H1 (cell line): Measurements from ENCODE around the gene SLC17A5. TPM values are rescaled to one million over a fixed set of nuclear protein-coding genes. Genes with fewer than 3 reads are reported as not detected.

Experiments used
- CTCF ChIA-PET: fragments of 300-600 bp; sonication (Branson Sonifier 250); formaldehyde crosslinking; loops from one replicate; lab custom pipeline; 2021; ENCODE audit not compliant: partially characterized antibody; lab: Charles Lee
- POLR2A ChIA-PET: fragments of 300-600 bp; sonication (Branson Sonifier 250); formaldehyde crosslinking; loops from one replicate; lab custom pipeline; 2021; ENCODE audit warnings: inconsistent platforms; ENCODE audit not compliant: partially characterized antibody; lab: Charles Lee
- DNase-seq, 2 experiments: peaks; one replicate each; pipeline versions ENCODE4 v3.0.0 to v3.0.0-alpha.2; 2010 to 2022; ENCODE audit warnings: low spot score in 2 of 2, low read depth in 1 of 2, mixed read lengths in 1 of 2
- FAIRE-seq: peaks from 2 replicates; lab custom pipeline; 2011; peaks lifted over from hg19 to GRCh38; lab: Jason Lieb, UNC
- H2AFZ ChIP-seq: 2 replicates; pipeline ENCODE4 v1.8.1; 2012; ENCODE audit warnings: low read length, inconsistent platforms
- H2AK5ac ChIP-seq: 2 replicates; pipeline ENCODE4 v1.6.1; 2013; ENCODE audit warnings: low read depth, low read length
- H2BK120ac ChIP-seq: replicated peaks from 2 replicates; pipeline ENCODE3; 2013; ENCODE audit warnings: low read depth, low read length, inconsistent platforms
- H2BK12ac ChIP-seq: 2 replicates; pipeline ENCODE4 v1.6.1; 2013; ENCODE audit warnings: low read depth, low read length
- H2BK15ac ChIP-seq: 2 replicates; pipeline ENCODE4 v1.6.1; 2013; ENCODE audit warnings: low read length
- H2BK20ac ChIP-seq: 2 replicates; pipeline ENCODE4 v1.6.1; 2013; ENCODE audit warnings: low read length
- H2BK5ac ChIP-seq: 2 replicates; pipeline ENCODE4 v1.6.1; 2013; ENCODE audit warnings: low read depth, low read length
- H3K14ac ChIP-seq: 2 replicates; pipeline ENCODE4 v1.6.1; 2013; ENCODE audit warnings: inconsistent platforms; ENCODE audit not compliant: insufficient read length
- H3K18ac ChIP-seq: 2 replicates; pipeline ENCODE4 v1.6.1; 2013; ENCODE audit warnings: low read length; ENCODE audit errors: extremely low read depth
- H3K23ac ChIP-seq: 2 replicates; pipeline ENCODE4 v1.6.1; 2013; ENCODE audit warnings: inconsistent platforms; ENCODE audit not compliant: insufficient read length
- H3K23me2 ChIP-seq: 2 replicates; pipeline ENCODE4 v1.6.1; 2013; ENCODE audit warnings: low read depth, low read length
- H3K27ac ChIP-seq: 2 replicates; pipeline ENCODE4 v1.6.1; 2011; ENCODE audit warnings: low read depth, low read length, inconsistent platforms
- H3K27me3 ChIP-seq, 4 experiments: replicated peaks in 1 of 4; 1 replicate in 1 of 4; 2 replicates in 3 of 4; pipeline versions ENCODE4 v1.6.1 to v1.8.1; 2011 to 2013; ENCODE audit warnings: low read length in 3 of 4, mild to moderate bottlenecking in 3 of 4, inconsistent platforms in 2 of 4, mixed read lengths in 2 of 4, moderate library complexity in 1 of 4; ENCODE audit not compliant: control insufficient read depth in 3 of 4, insufficient read depth in 3 of 4; ENCODE audit errors: extremely low read depth in 1 of 4
- H3K36me3 ChIP-seq, 4 experiments: 2 replicates each; pipeline versions ENCODE4 v1.6.1 to v1.8.1; 2011 to 2013; ENCODE audit warnings: mild to moderate bottlenecking in 4 of 4, low read length in 3 of 4, moderate library complexity in 2 of 4, control low read depth in 1 of 4, inconsistent platforms in 1 of 4; ENCODE audit not compliant: insufficient read depth in 4 of 4, control insufficient read depth in 2 of 4
- H3K4ac ChIP-seq: replicated peaks from 2 replicates; pipeline ENCODE3; 2013; ENCODE audit warnings: low read length, low read depth, mixed read lengths, inconsistent platforms; ENCODE audit not compliant: insufficient read length
- H3K4me1 ChIP-seq, 4 experiments: replicated peaks in 1 of 4; 1 replicate in 1 of 4; 2 replicates in 3 of 4; pipeline versions ENCODE4 v1.6.1 to v1.8.1; 2011 to 2013; ENCODE audit warnings: low read length in 3 of 4, inconsistent platforms in 2 of 4, mixed read lengths in 1 of 4; ENCODE audit not compliant: insufficient read depth in 4 of 4, control insufficient read depth in 3 of 4
- H3K4me2 ChIP-seq, 2 experiments: 2 replicates each; pipeline versions ENCODE4 v1.6.1 to v1.8.1; 2011 to 2013; ENCODE audit warnings: low read depth in 2 of 2, low read length in 2 of 2, control low read depth in 1 of 2, inconsistent platforms in 1 of 2, mild to moderate bottlenecking in 1 of 2; ENCODE audit not compliant: insufficient read depth in 1 of 2
- H3K4me3 ChIP-seq, 4 experiments: fragments of 200-600, 300-600 bp in 1 of 4; sonication (generic), shearing (Covaris generic), sonication (Bioruptor Twin) in 1 of 4; 2 replicates each; pipeline versions ENCODE4 v1.5.1 to v1.8.1; 2011 to 2016; ENCODE audit warnings: low read length in 4 of 4, low read depth in 3 of 4, control low read depth in 2 of 4, inconsistent platforms in 2 of 4, mild to moderate bottlenecking in 2 of 4, mixed read lengths in 1 of 4, moderate library complexity in 1 of 4; ENCODE audit not compliant: insufficient read depth in 2 of 4; ENCODE audit errors: extremely low read depth in 1 of 4
- H3K56ac ChIP-seq: replicated peaks from 2 replicates; pipeline ENCODE3; 2013; ENCODE audit warnings: low read depth, mild to moderate bottlenecking, mixed read lengths, low read length, inconsistent platforms; ENCODE audit not compliant: insufficient read length
- H3K79me1 ChIP-seq: 2 replicates; pipeline ENCODE4 v1.6.1; 2013; ENCODE audit warnings: low read depth, low read length, control low read depth
- H3K79me2 ChIP-seq, 2 experiments: 2 replicates each; pipeline versions ENCODE4 v1.6.1 to v1.8.1; 2012 to 2013; ENCODE audit warnings: low read length in 2 of 2, mild to moderate bottlenecking in 2 of 2, inconsistent platforms in 1 of 2; ENCODE audit not compliant: insufficient read depth in 2 of 2, control insufficient read depth in 1 of 2
- H3K9ac ChIP-seq, 4 experiments: replicated peaks in 1 of 4; 1 replicate in 1 of 4; 2 replicates in 3 of 4; pipeline versions ENCODE4 v1.6.1 to v1.8.1; 2011 to 2013; ENCODE audit warnings: low read depth in 3 of 4, low read length in 3 of 4, control low read depth in 2 of 4, mild to moderate bottlenecking in 2 of 4, moderate library complexity in 2 of 4, inconsistent platforms in 1 of 4; ENCODE audit errors: extremely low read depth in 1 of 4
- H3K9me3 ChIP-seq, 2 experiments: 2 replicates each; pipeline versions ENCODE4 v1.6.1 to v1.8.1; 2012 to 2013; ENCODE audit warnings: mild to moderate bottlenecking in 2 of 2, moderate library complexity in 2 of 2, control low read depth in 1 of 2, inconsistent platforms in 1 of 2, low read depth in 1 of 2, low read length in 1 of 2, mixed read lengths in 1 of 2; ENCODE audit not compliant: insufficient read depth in 2 of 2
- H4K20me1 ChIP-seq, 2 experiments: replicated peaks in 1 of 2; 2 replicates each; pipeline versions ENCODE3 to v1.8.1; 2011 to 2013; ENCODE audit warnings: inconsistent platforms in 2 of 2, low read length in 2 of 2, mild to moderate bottlenecking in 1 of 2; ENCODE audit not compliant: insufficient read depth in 2 of 2, control insufficient read depth in 1 of 2
- H4K5ac ChIP-seq: 2 replicates; pipeline ENCODE4 v1.6.1; 2013; ENCODE audit warnings: low read length, low read depth, mixed read lengths, inconsistent platforms; ENCODE audit not compliant: insufficient read length
- H4K8ac ChIP-seq: 2 replicates; pipeline ENCODE4 v1.8.0; 2013; ENCODE audit warnings: mild to moderate bottlenecking, moderate library complexity, low read length, inconsistent platforms; ENCODE audit not compliant: insufficient read depth; ENCODE audit errors: extremely low read depth
- H4K91ac ChIP-seq: replicated peaks from 2 replicates; pipeline ENCODE3; 2013; ENCODE audit warnings: low read length, mixed read lengths, inconsistent platforms; ENCODE audit not compliant: insufficient read length
- CTBP2 ChIP-seq: IDR thresholded peaks from 2 replicates; pipeline ENCODE4 v1.7.0; 2011; ENCODE audit warnings: borderline replicate concordance, mild to moderate bottlenecking, moderate library complexity, mixed read lengths, low read length; ENCODE audit not compliant: insufficient read depth, insufficient read length
- SIX5 ChIP-seq: IDR thresholded peaks from 2 replicates; pipeline ENCODE4 v1.6.1; 2011; ENCODE audit warnings: mild to moderate bottlenecking, low read depth, low read length
- WGBS, 2 experiments: shearing (Covaris generic) in 1 of 2; methylation state at CpG; one replicate each; pipeline versions ENCODE4 v1.1.6 to v1.1.7; 2013 to 2015; ENCODE audit warnings: low lambda C conversion rate in 2 of 2, mixed read lengths in 2 of 2, inconsistent platforms in 1 of 2, low coverage in 1 of 2, missing lambda C conversion rate in 1 of 2; ENCODE audit not compliant: insufficient replicate concordance in 2 of 2, insufficient coverage in 1 of 2, insufficient read length in 1 of 2; ENCODE audit errors: extremely low coverage in 1 of 2, missing lambda C conversion rate in 1 of 2; 5-methylcytosine and 5-hydroxymethylcytosine counted together
- polyA plus RNA-seq, 7 experiments: library from polyadenylated mRNA; depleted of rRNA in 3 of 7; stranded (reverse) in 5 of 7; unstranded in 2 of 7; fragments of >200 nt in 5 of 7; fragments of 200-250 nt in 2 of 7; gene quantifications; 1 replicate in 5 of 7; 2 replicates in 1 of 7; 4 replicates in 1 of 7; pipeline versions ENCODE4 v1.2.1 to v1.2.3, GENCODE V29; 2011 to 2013; ENCODE audit warnings: missing spikeins in 2 of 7, mixed read lengths in 2 of 7
- total RNA-seq: library from RNA; stranded (reverse); fragmentation: NEBNext Ultra II Directional; extraction: Animal tissue kit (Norgen Biotek cat#: 25700); gene quantifications from 2 replicates; pipeline ENCODE4 v1.2.1, GENCODE V29; 2021
- TF ChIP-seq, protein P1 (sequence below): IDR thresholded peaks from 2 replicates; pipeline ENCODE4 v1.6.1; 2012; ENCODE audit warnings: inconsistent platforms

SLC17A5 gene
- total and polyA plus RNA-seq, 2 of the 8 experiments (the other 6 are each of a cell fraction or from before 2014, with no cell fraction given) = 11.0 to 11.9 TPM

DNA sequence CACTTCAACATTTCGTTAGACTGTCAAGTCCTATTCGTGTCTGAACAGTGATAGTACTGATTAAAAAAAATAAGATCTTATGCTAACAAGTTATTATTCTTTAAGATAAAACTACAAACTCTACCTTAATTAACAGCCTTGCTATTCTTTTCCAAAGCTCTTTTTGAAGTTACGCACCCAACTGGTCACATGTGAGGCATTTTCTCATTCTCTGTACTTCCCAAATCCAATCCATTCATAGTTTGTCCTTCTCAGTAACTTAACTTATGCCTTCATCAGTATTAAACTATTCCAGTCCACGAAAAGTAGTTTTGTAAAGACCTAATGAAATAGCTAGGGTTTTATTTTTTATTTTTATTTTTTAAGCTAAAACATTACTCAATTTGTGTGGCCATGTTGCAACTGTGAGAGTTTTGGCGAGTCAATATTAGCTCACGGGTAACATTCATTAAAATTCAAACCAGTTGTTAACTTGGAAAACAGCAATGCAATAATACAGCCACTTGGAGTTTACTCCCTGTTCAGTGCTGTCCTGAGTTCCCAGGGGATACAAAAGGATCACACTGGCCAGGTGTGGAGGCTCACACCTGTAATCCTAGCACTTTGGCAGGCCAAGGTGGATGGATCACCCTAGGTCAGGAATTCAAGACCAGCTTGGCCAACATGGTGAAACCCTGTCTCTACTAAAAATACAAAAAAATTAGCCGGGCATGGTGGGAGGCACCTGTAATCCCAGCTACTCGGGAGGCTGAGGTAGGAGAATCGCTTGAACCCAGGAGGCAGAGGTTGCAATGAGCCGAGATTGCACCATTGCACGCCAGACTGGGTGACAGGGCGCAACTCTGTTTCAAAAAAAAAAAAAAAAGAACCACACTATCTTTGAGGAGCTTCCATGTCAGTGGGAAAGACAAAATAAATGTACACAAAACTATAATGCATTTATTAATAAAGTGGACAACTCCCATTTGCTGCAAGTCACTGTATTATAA is 105.0 kb downstream of the SLC17A5 start:
- Histone ChIP-seq H2AK5ac (no peak overlapping the region), H4K91ac (no peak overlapping the region), H2BK5ac (no peak overlapping the region), H4K8ac (no peak overlapping the region), H3K79me1 (no peaks in the 10 kb centered on the region), H2BK20ac (no peak overlapping the region), H3K9ac (no peak overlapping the region), H3K79me2 (no peaks in the 10 kb centered on the region), H3K27ac (no peak overlapping the region), H2BK15ac (no peak overlapping the region), H3K56ac (no peak overlapping the region), H3K4ac (no peak overlapping the region), H3K14ac (no peak overlapping the region), H2BK12ac (no peak overlapping the region), H3K18ac (no peak overlapping the region), H3K23ac (no peak overlapping the region), H3K4me1 (no peaks in the 10 kb centered on the region), H2AFZ (no peak overlapping the region), H2BK120ac (no peak overlapping the region), H4K5ac (no peak overlapping the region), H3K36me3 (no peaks in the 10 kb centered on the region), H3K23me2 (no peaks in the 10 kb centered on the region), H3K27me3 (no peaks in the 10 kb centered on the region), H3K4me2 (no peak overlapping the region), H3K4me3 (no peak overlapping the region), H4K20me1 (no peaks in the 10 kb centered on the region), H3K9me3 (no peaks in the 10 kb centered on the region)
- ChIA-PET POLR2A (interaction anchor here (0.7 to 17.5 kb wide), 5 partner anchors 12 to 33 kb away, joined by 3 to 267 read pairs (median 3); partner anchors contain the start of gene EEF1A1), CTCF (interaction anchor here (0.6 to 3.1 kb wide), 24 partner anchors 9 to 1773 kb away, joined by 3 to 25 read pairs (median 4); no protein-coding TSS in a partner anchor)
- no peak for TF ChIP-seq SIX5
- no peak for TF ChIP-seq CTBP2
- TF ChIP-seq, protein P1, sequence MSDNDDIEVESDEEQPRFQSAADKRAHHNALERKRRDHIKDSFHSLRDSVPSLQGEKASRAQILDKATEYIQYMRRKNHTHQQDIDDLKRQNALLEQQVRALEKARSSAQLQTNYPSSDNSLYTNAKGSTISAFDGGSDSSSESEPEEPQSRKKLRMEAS = no peak
- no peak for DNase-seq
- FAIRE-seq = no peak
- 90% methylated on average over 10 of the region's 12 CpGs; no CpG with 5 or more reads in 1 of the 2 experiments for WGBS, 2 experiments
